Neutrophil (primary cell): ENCODE data around the gene NUAK1.

Source experiments
- H3K27ac ChIP-seq: fragments of 200-600 bp; sonication (generic); 2 replicates; pipeline ENCODE4 v1.5.1; 2016; ENCODE audit warnings: mild to moderate bottlenecking, moderate library complexity
- H3K27me3 ChIP-seq: fragments of 200-600 bp; sonication (generic); 2 replicates; pipeline ENCODE4 v1.6.0; 2016; ENCODE audit warnings: mild to moderate bottlenecking
- H3K36me3 ChIP-seq: fragments of 200-600 bp; sonication (generic); 2 replicates; pipeline ENCODE4 v1.5.1; 2017
- H3K4me1 ChIP-seq, 2 experiments: fragments of 200-600 bp in 1 of 2; sonication (generic) in 1 of 2; 1 replicate in 1 of 2; 2 replicates in 1 of 2; pipeline versions ENCODE4 v1.5.1 to v1.6.1; 2013 to 2016; ENCODE audit warnings: low read depth in 1 of 2, low read length in 1 of 2, mild to moderate bottlenecking in 1 of 2, moderate library complexity in 1 of 2; ENCODE audit not compliant: control insufficient read depth in 1 of 2, insufficient read depth in 1 of 2
- H3K4me3 ChIP-seq, 2 experiments: fragments of 200-600 bp in 1 of 2; sonication (generic) in 1 of 2; 1 replicate in 1 of 2; 2 replicates in 1 of 2; pipeline ENCODE4 v1.5.1; 2013 to 2016; ENCODE audit warnings: low read depth in 1 of 2, low read length in 1 of 2, mild to moderate bottlenecking in 1 of 2, moderate library complexity in 1 of 2
- H3K9me3 ChIP-seq: fragments of 200-600 bp; sonication (generic); 2 replicates; pipeline ENCODE4 v1.5.1; 2016
- CTCF ChIP-seq: fragments of 200-600 bp; sonication (generic); IDR thresholded peaks from 2 replicates; pipeline ENCODE4 v1.5.1; 2016; ENCODE audit warnings: antibody characterized with exemption

Gene NUAK1

GRCh38 chr12:106138633-106139421, at the start of gene NUAK1:
NUAK1 (minus strand) TSS chr12:106138954; CDS start chr12:106138653, 301 bp downstream.
- no peak for TF ChIP-seq CTCF
- Histone ChIP-seq H3K9me3 (no peaks in the 10 kb centered on the region), H3K4me3 (no peak within 1 kb of the TSS), H3K36me3 (no peaks in the 10 kb centered on the region), H3K27ac (no peak within 1 kb of the TSS), H3K27me3 (peaks cover 99% of the 10 kb centered on the region), H3K4me1 (peaks cover 0 to 12% of the 10 kb centered on the region in 2 experiments)

GRCh38 chr12:106188256-106188655, 49.5 kb upstream of the NUAK1 start:
- no peak overlapping the region for H3K27ac ChIP-seq
- H3K4me1 ChIP-seq: no peaks in the 10 kb centered on the region
- no peak for TF ChIP-seq CTCF
- no peak overlapping the region for H3K4me3 ChIP-seq
- no peaks in the 10 kb centered on the region for H3K36me3 ChIP-seq
- H3K27me3 ChIP-seq: peaks cover 60% of the 10 kb centered on the region
- no peaks in the 10 kb centered on the region for H3K9me3 ChIP-seq

GRCh38 chr12:106187842-106188241, 49.1 kb upstream of the NUAK1 start:
- H3K27me3 ChIP-seq: peaks cover 61% of the 10 kb centered on the region
- H3K4me3 ChIP-seq: no peak overlapping the region
- TF ChIP-seq CTCF: no peak
- H3K27ac ChIP-seq: no peak overlapping the region
- no peaks in the 10 kb centered on the region for H3K36me3 ChIP-seq
- H3K9me3 ChIP-seq: no peaks in the 10 kb centered on the region
- H3K4me1 ChIP-seq: no peaks in the 10 kb centered on the region

DNA sequence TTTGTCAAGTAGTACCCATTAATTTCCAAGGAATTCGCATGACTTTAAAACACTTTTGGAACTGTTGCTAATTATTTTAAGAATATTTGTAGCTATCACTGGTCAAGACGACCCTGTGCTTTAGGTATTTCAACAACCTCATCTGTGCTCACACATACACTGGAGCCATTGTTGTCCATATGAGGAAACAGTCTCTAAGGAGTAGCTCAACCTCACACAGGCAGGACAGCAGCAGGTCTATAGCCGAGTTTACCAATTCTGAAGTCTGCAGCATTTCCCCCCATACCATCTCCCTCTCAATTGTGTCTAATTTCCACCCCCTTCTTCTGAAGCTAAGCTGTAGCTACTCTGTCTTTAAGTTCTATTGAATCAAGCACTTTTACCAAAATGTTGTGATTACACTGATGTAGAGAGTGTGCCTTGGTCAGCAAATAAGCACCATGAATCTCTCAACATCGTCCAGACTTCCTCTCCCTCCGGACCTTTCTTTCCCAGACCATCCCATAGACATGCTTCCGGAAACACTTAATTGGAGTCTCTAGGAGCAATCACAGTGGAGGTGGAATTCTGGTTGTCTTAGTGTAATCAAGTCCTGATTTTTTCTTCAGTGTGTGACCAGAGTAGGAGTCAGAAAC, 48.5 kb upstream of the NUAK1 start:
- H3K4me1 ChIP-seq: no peaks in the 10 kb centered on the region
- H3K36me3 ChIP-seq: no peaks in the 10 kb centered on the region
- no peak for TF ChIP-seq CTCF
- H3K27ac ChIP-seq: no peak overlapping the region
- H3K4me3 ChIP-seq: no peak overlapping the region
- H3K9me3 ChIP-seq: no peaks in the 10 kb centered on the region
- peaks cover 63% of the 10 kb centered on the region for H3K27me3 ChIP-seq

- Histone ChIP-seq H3K36me3 (no peaks in the 10 kb centered on the region), H3K27ac (no peak overlapping the region), H3K9me3 (no peaks in the 10 kb centered on the region), H3K4me3 (no peak overlapping the region), H3K27me3 (peaks cover 60% of the 10 kb centered on the region), H3K4me1 (no peaks in the 10 kb centered on the region)
- no peak for TF ChIP-seq CTCF
These were observed 45.0 kb upstream of the NUAK1 start for GRCh38 chr12:106183735-106184134.
